IgD-negative memory B cell (primary cell): Measurements from ENCODE around the gene RMDN2. TPM values are rescaled to one million over a fixed set of nuclear protein-coding genes. Genes with fewer than 3 reads are reported as not detected.
"Not testable (repeated sequence)": the region's sequence is repeated elsewhere in the genome, so short reads cannot be mapped to it uniquely, and the experiment has no call there.

Source experiments
- H3K27ac Mint-ChIP-seq, 3 donors: one replicate each; pipeline ENCODE4 v1.8.0; 2020 to 2022; ENCODE audit warnings: mild to moderate bottlenecking in 3 of 3, mixed read lengths in 3 of 3, moderate library complexity in 1 of 3
- H3K27me3 Mint-ChIP-seq: one replicate; pipeline ENCODE4 v1.8.0; 2021; ENCODE audit warnings: mixed read lengths
- H3K36me3 Mint-ChIP-seq: one replicate; pipeline ENCODE4 v1.8.0; 2020; ENCODE audit warnings: mild to moderate bottlenecking, mixed read lengths
- H3K4me1 Mint-ChIP-seq, 3 donors: one replicate each; pipeline ENCODE4 v1.8.0; 2020 to 2022; ENCODE audit warnings: mixed read lengths in 3 of 3, mild to moderate bottlenecking in 1 of 3
- H3K4me3 Mint-ChIP-seq, 4 donors: one replicate each; pipeline ENCODE4 v1.8.0; 2020 to 2022; ENCODE audit warnings: mild to moderate bottlenecking in 4 of 4, mixed read lengths in 4 of 4, moderate library complexity in 3 of 4
- H3K9me3 Mint-ChIP-seq, 3 donors: one replicate each; pipeline ENCODE4 v1.8.0; 2020 to 2021; ENCODE audit warnings: mixed read lengths in 3 of 3, mild to moderate bottlenecking in 1 of 3
- polyA plus RNA-seq: library from polyadenylated mRNA; unstranded; fragments of 300-500 nt; fragmentation: Illumina TruSeq; gene quantifications from one replicate; pipeline ENCODE4 v1.2.3, GENCODE V29; 2021

Gene RMDN2
- polyA plus RNA-seq, 1 donor from 2014 or later: 9.8 TPM

- peak overlapping the region in 3 of 4 donors; percentile 30 to 47 (median 45) for H3K4me3 Mint-ChIP-seq
- H3K36me3 Mint-ChIP-seq: peaks cover 3% of the 10 kb centered on the region
- peaks cover 5 to 6% (median 6%) of the 10 kb centered on the region in 3 donors for H3K4me1 Mint-ChIP-seq
- H3K9me3 Mint-ChIP-seq: no peaks in the 10 kb centered on the region
- no peak overlapping the region for H3K27ac Mint-ChIP-seq
- H3K27me3 Mint-ChIP-seq: no peaks in the 10 kb centered on the region
Measured at GRCh38 chr2:37982147-37982582, 57.1 kb downstream of the RMDN2 start.

- Mint-ChIP-seq H3K9me3 (no peaks in the 10 kb centered on the region), H3K4me1 (peaks cover 5 to 6% (median 6%) of the 10 kb centered on the region in 3 donors), H3K27ac (no peak overlapping the region), H3K36me3 (peaks cover 3% of the 10 kb centered on the region), H3K27me3 (no peaks in the 10 kb centered on the region), H3K4me3 (no peak overlapping the region)
Measured at GRCh38 chr2:37982847-37983246, 57.8 kb downstream of the RMDN2 start.

- Mint-ChIP-seq H3K4me3 (no peak overlapping the region), H3K36me3 (no peaks in the 10 kb centered on the region), H3K27me3 (no peaks in the 10 kb centered on the region), H3K27ac (no peak overlapping the region), H3K4me1 (peaks cover 5 to 6% (median 6%) of the 10 kb centered on the region in 3 donors), H3K9me3 (no peaks in the 10 kb centered on the region)
Measured at GRCh38 chr2:37983719-37984118, 58.6 kb downstream of the RMDN2 start.

- H3K27me3 Mint-ChIP-seq: no peaks in the 10 kb centered on the region
Measured at GRCh38 chr2:37984176-37984575, 59.1 kb downstream of the RMDN2 start.

GRCh38 chr2:37984589-37984988, 59.5 kb downstream of the RMDN2 start:
- Mint-ChIP-seq H3K9me3 (no peaks in the 10 kb centered on the region), H3K36me3 (no peaks in the 10 kb centered on the region), H3K4me1 (peaks cover 5 to 6% (median 6%) of the 10 kb centered on the region in 3 donors), H3K27me3 (no peaks in the 10 kb centered on the region), H3K27ac (no peak overlapping the region), H3K4me3 (no peak overlapping the region)

More at GRCh38 chr2:37984176-37984575, 59.1 kb downstream of the RMDN2 start:
- Mint-ChIP-seq H3K4me1 (peaks cover 5 to 6% (median 6%) of the 10 kb centered on the region in 3 donors), H3K9me3 (no peaks in the 10 kb centered on the region), H3K36me3 (no peaks in the 10 kb centered on the region), H3K4me3 (no peak overlapping the region), H3K27ac (no peak overlapping the region)

GRCh38 chr2:37985333-37985732, 60.2 kb downstream of the RMDN2 start:
- Mint-ChIP-seq H3K27ac (no peak overlapping the region), H3K9me3 (no peaks in the 10 kb centered on the region), H3K4me1 (peaks cover 5 to 6% (median 6%) of the 10 kb centered on the region in 3 donors), H3K27me3 (no peaks in the 10 kb centered on the region), H3K4me3 (no peak overlapping the region), H3K36me3 (no peaks in the 10 kb centered on the region)

GRCh38 chr2:37987098-37987775, 62.1 kb downstream of the RMDN2 start:
- Mint-ChIP-seq H3K27ac (no peak overlapping the region), H3K9me3 (no peaks in the 10 kb centered on the region), H3K36me3 (no peaks in the 10 kb centered on the region), H3K4me1 (peaks cover under 1 to 2% (median 1%) of the 10 kb centered on the region in 3 donors), H3K27me3 (no peaks in the 10 kb centered on the region), H3K4me3 (no peak overlapping the region)

- Mint-ChIP-seq H3K4me3 (no peak overlapping the region), H3K27ac (no peak overlapping the region), H3K9me3 (no peaks in the 10 kb centered on the region), H3K27me3 (no peaks in the 10 kb centered on the region), H3K36me3 (peaks cover 3% of the 10 kb centered on the region), H3K4me1 (no peaks in the 10 kb centered on the region)
Measured at GRCh38 chr2:37992601-37993000, 67.5 kb downstream of the RMDN2 start.

- Mint-ChIP-seq H3K36me3 (peaks cover 3% of the 10 kb centered on the region), H3K9me3 (no peaks in the 10 kb centered on the region), H3K27ac (no peak overlapping the region), H3K4me1 (no peaks in the 10 kb centered on the region), H3K4me3 (no peak overlapping the region), H3K27me3 (no peaks in the 10 kb centered on the region)
Measured at GRCh38 chr2:37993143-37993542, 68.1 kb downstream of the RMDN2 start.

GRCh38 chr2:37997629-37998028, 72.5 kb downstream of the RMDN2 start:
- no peaks in the 10 kb centered on the region for H3K4me1 Mint-ChIP-seq
- peaks cover 0 to 8% (median 2%) of the 10 kb centered on the region in 3 donors for H3K9me3 Mint-ChIP-seq
- no peak overlapping the region for H3K4me3 Mint-ChIP-seq
- H3K36me3 Mint-ChIP-seq: peaks cover 7% of the 10 kb centered on the region
- H3K27ac Mint-ChIP-seq: no peak overlapping the region
- no peaks in the 10 kb centered on the region for H3K27me3 Mint-ChIP-seq

- peaks cover 8% of the 10 kb centered on the region for H3K36me3 Mint-ChIP-seq
- no peaks in the 10 kb centered on the region for H3K4me1 Mint-ChIP-seq
- H3K9me3 Mint-ChIP-seq: peaks cover 1 to 8% (median 2%) of the 10 kb centered on the region in 3 donors
- no peaks in the 10 kb centered on the region for H3K27me3 Mint-ChIP-seq
- no peak overlapping the region for H3K4me3 Mint-ChIP-seq
- no peak overlapping the region for H3K27ac Mint-ChIP-seq
Measured at GRCh38 chr2:38000485-38001222, 75.6 kb downstream of the RMDN2 start.

GRCh38 chr2:38010187-38010586, 85.1 kb downstream of the RMDN2 start:
- H3K4me1 Mint-ChIP-seq, H3K9me3 Mint-ChIP-seq, H3K4me3 Mint-ChIP-seq, H3K27me3 Mint-ChIP-seq, H3K27ac Mint-ChIP-seq: not testable (repeated sequence)
- peaks cover 20% of the 10 kb centered on the region for H3K36me3 Mint-ChIP-seq

- no peaks in the 10 kb centered on the region for H3K9me3 Mint-ChIP-seq
- no peak overlapping the region for H3K27ac Mint-ChIP-seq
- peaks cover 17% of the 10 kb centered on the region for H3K36me3 Mint-ChIP-seq
Measured at GRCh38 chr2:38010995-38011394, 85.9 kb downstream of the RMDN2 start.

GRCh38 chr2:38013158-38013752, 88.2 kb downstream of the RMDN2 start:
- H3K4me3 Mint-ChIP-seq: no peak overlapping the region
- no peaks in the 10 kb centered on the region for H3K4me1 Mint-ChIP-seq
- peaks cover 9% of the 10 kb centered on the region for H3K36me3 Mint-ChIP-seq
- no peak overlapping the region for H3K27ac Mint-ChIP-seq
- no peaks in the 10 kb centered on the region for H3K27me3 Mint-ChIP-seq
- no peaks in the 10 kb centered on the region for H3K9me3 Mint-ChIP-seq

More at GRCh38 chr2:38010995-38011394, 85.9 kb downstream of the RMDN2 start:
- Mint-ChIP-seq H3K4me3 (no peak overlapping the region), H3K4me1 (no peaks in the 10 kb centered on the region), H3K27me3 (no peaks in the 10 kb centered on the region)

GRCh38 chr2:38016219-38016618, 91.1 kb downstream of the RMDN2 start:
- Mint-ChIP-seq H3K27me3 (no peaks in the 10 kb centered on the region), H3K4me3 (no peak overlapping the region), H3K27ac (no peak overlapping the region), H3K36me3 (peaks cover 10% of the 10 kb centered on the region), H3K4me1 (no peaks in the 10 kb centered on the region), H3K9me3 (peaks cover 0 to 3% (median 0%) of the 10 kb centered on the region in 3 donors)
